Stimulated activated CD4-positive, alpha-beta T cell treated with anti-CD3 and anti-CD28 coated beads, Interleukin-1b, Interleukin-23, amount 100 ng/mL, for 48 hours (primary cell): ENCODE measurements around the gene ANKRD42.

ENCODE experiments used
- DNase-seq: peaks from one replicate; pipeline ENCODE4 v3.0.0-alpha.2; 2020

ANKRD42 gene

GRCh38 chr11:83193315-83194280 lies at the start of gene ANKRD42:
ANKRD42 (plus strand) TSS chr11:83193712; CDS start chr11:83194671, 959 bp downstream.
- DNase-seq: peak; percentile 86

GRCh38 chr11:83147895-83148294 lies 45.6 kb upstream of the ANKRD42 start:
- no peak for DNase-seq

GRCh38 chr11:83150450-83150849 lies 43.1 kb upstream of the ANKRD42 start:
- no peak for DNase-seq

- DNase-seq: no peak
Observed at GRCh38 chr11:83151274-83151977, 42.1 kb upstream of the ANKRD42 start.

GRCh38 chr11:83152264-83152663 lies 41.2 kb upstream of the ANKRD42 start:
- DNase-seq: no peak

- no peak for DNase-seq
Observed at GRCh38 chr11:83153764-83154163, 39.7 kb upstream of the ANKRD42 start.

- DNase-seq: peak; percentile 99
Observed at GRCh38 chr11:83156144-83156995, 37.1 kb upstream of the ANKRD42 start.

- no peak for DNase-seq
Observed at GRCh38 chr11:83156996-83157593, 36.4 kb upstream of the ANKRD42 start, which contains the start of gene PCF11. PCF11 (plus strand) TSS chr11:83157131; CDS start chr11:83157440, 309 bp downstream.

GRCh38 chr11:83157594-83158356 lies 35.7 kb upstream of the ANKRD42 start:
- DNase-seq: peak; percentile 46

- no peak for DNase-seq
Observed at GRCh38 chr11:83158357-83158786, 35.1 kb upstream of the ANKRD42 start.

- DNase-seq: no peak
Observed at GRCh38 chr11:83158965-83159901, 34.3 kb upstream of the ANKRD42 start.

- no peak for DNase-seq
Observed at GRCh38 chr11:83159902-83160865, 33.3 kb upstream of the ANKRD42 start.

- DNase-seq: no peak
Observed at GRCh38 chr11:83161610-83162199, 31.8 kb upstream of the ANKRD42 start.

GRCh38 chr11:83162377-83162776 lies 31.1 kb upstream of the ANKRD42 start:
- no peak for DNase-seq

- DNase-seq: no peak
Observed at GRCh38 chr11:83166193-83166866, 27.2 kb upstream of the ANKRD42 start.

GRCh38 chr11:83168756-83169155 lies 24.8 kb upstream of the ANKRD42 start:
- no peak for DNase-seq

GRCh38 chr11:83170865-83171264 lies 22.6 kb upstream of the ANKRD42 start:
- no peak for DNase-seq

- no peak for DNase-seq
Observed at GRCh38 chr11:83172551-83172950, 21.0 kb upstream of the ANKRD42 start.
